Lower leg skin (tissue), 3 donors: Measurements from ENCODE around the gene FBXO11.

ENCODE experiments used
- CTCF ChIP-seq, 3 donors: fragments of 450-650 bp; IDR thresholded peaks; one replicate each; pipeline ENCODE4 v1.5.1; 2016; ENCODE audit warnings: antibody characterized with exemption in 3 of 3, mild to moderate bottlenecking in 3 of 3, moderate library complexity in 2 of 3
- POLR2A ChIP-seq, 2 donors: fragments of 450-650 bp; IDR thresholded peaks; one replicate each; pipeline ENCODE4 v1.6.1; 2016 to 2017; ENCODE audit warnings: antibody characterized with exemption in 2 of 2, mild to moderate bottlenecking in 1 of 2, moderate library complexity in 1 of 2

GRCh38 chr2:47838686-47839085 lies 67.6 kb downstream of the FBXO11 start:
- TF ChIP-seq CTCF (IDR thresholded peaks at IDR 0.05) (no peak), POLR2A (IDR thresholded peaks at IDR 0.05) (no peak)
